Body of pancreas (tissue), 4 donors: ENCODE results near the gene PIK3CD. TPM values are rescaled to one million over a fixed set of nuclear protein-coding genes. Genes with fewer than 3 reads are reported as not detected.

Experiments used
- ATAC-seq: fragments of 150-250 bp; one replicate; pipeline ENCODE4 v1.9.1; 2016
- DNase-seq, 4 donors: peaks; one replicate each; pipeline ENCODE4 v3.0.0-alpha.2; 2019
- H3K27ac ChIP-seq, 4 donors: fragments of 200-600 bp; sonication (generic); 1 replicate in 3 of 4; 2 replicates in 1 of 4; pipeline versions ENCODE4 v1.5.1 to v1.6.1; 2016 to 2019; ENCODE audit warnings: mild to moderate bottlenecking in 1 of 4, mixed read lengths in 1 of 4, moderate library complexity in 1 of 4
- H3K27me3 ChIP-seq, 2 donors: fragments of 200-600 bp; sonication (generic); one replicate each; pipeline ENCODE4 v1.6.0; 2016; ENCODE audit warnings: mild to moderate bottlenecking in 1 of 2
- H3K36me3 ChIP-seq, 2 donors: fragments of 200-600 bp; sonication (generic); replicated peaks in 1 of 2; 2 replicates each; pipeline ENCODE4 v1.5.1; 2016; ENCODE audit warnings: low read depth in 2 of 2; ENCODE audit not compliant: insufficient read depth in 1 of 2
- H3K4me1 ChIP-seq: fragments of 200-600 bp; sonication (generic); one replicate; pipeline ENCODE4 v1.6.0; 2016
- H3K4me3 ChIP-seq, 2 donors: fragments of 200-600 bp; sonication (generic); 1 replicate in 1 of 2; 2 replicates in 1 of 2; pipeline ENCODE4 v1.5.1; 2016 to 2019
- H3K9me3 ChIP-seq, 3 donors: fragments of 200-600 bp; sonication (generic); 1 replicate in 2 of 3; 2 replicates in 1 of 3; pipeline ENCODE4 v1.5.1; 2016
- CTCF ChIP-seq, 7 experiments: fragments of 450-650 bp in 4 of 7; fragments of 200-600 bp in 3 of 7; sonication (generic) in 3 of 7; IDR thresholded peaks; one replicate each; pipeline ENCODE4 v1.5.1; 2016 to 2019; ENCODE audit warnings: antibody characterized with exemption in 7 of 7
- POLR2A ChIP-seq, 3 donors: fragments of 450-650 bp; IDR thresholded peaks; one replicate each; pipeline ENCODE4 v1.6.1; 2016; ENCODE audit warnings: antibody characterized with exemption in 3 of 3, mild to moderate bottlenecking in 2 of 3
- WGBS, 2 donors: methylation state at CpG; one replicate each; pipeline ENCODE4 v1.1.5; 2017; 5-methylcytosine and 5-hydroxymethylcytosine counted together
- intact Hi-C: fragments of 100-400 bp; cut with DNase I; formaldehyde crosslinking; loops from one replicate; pipeline ENCODE4 v1.15.1; 2023
- total RNA-seq, 2 donors: library from RNA; depleted of rRNA; stranded (reverse); fragments of >200 nt; gene quantifications; one replicate each; pipeline ENCODE4 v1.1.0, GENCODE V29; 2016

Gene PIK3CD
- 1 to 10 TPM; 3.3 to 6.2 TPM for total RNA-seq

DNA sequence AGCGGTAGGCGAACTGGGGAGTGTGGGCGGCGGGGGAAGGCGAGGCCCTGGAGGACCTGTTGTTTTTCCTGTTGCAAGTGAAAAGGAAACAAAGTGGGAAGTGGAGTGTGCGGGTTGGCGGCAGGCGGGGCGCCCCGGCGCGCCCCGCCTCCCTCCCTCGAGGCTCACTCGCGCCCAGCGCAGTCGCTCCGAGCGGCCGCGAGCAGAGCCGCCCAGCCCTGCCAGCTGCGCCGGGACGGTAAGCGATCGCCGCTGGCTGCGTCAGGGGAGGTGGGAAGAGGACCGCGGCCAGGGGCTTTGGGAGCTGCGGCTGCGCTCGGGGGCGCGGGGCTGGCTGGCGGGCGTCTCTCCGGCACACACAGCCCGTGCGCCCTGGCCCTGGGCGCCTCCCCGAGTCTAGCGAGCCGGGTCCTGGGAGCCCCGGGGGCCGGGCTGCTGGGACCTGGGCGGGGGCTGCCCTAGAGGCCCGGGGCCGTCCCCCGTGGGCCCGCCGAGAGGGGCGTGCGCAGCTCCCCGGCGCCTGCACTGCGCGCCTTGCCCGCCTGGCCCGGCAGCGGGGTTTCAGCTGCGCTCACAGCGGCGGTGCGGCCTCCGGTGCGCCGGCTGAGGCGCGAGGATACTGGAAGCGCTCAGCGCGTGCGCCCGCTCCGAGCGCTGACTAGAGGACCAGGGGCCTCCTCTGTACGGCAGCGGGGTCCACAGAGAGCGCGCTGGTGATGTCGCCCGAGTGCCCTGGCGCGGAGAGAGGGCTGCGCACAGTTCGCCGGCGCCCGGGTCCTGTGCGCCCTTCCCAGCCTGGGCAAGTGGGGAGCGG, at the start of gene PIK3CD:
PIK3CD (plus strand) TSS at position 167 of the 814 bp plus-strand sequence. CDS start 58,725 bp downstream, outside the sequence.
- 1 to 2% methylated on average over 18 to 93 of the region's 94 CpGs for WGBS, 2 donors
- intact Hi-C loops = no loop called here
- H3K4me3 ChIP-seq = peak within 1 kb of the TSS in 1 of 2 donors; percentile 15
- ATAC-seq (peak; percentile 28), DNase-seq (no peak)
- no peaks in the 10 kb centered on the region for H3K9me3 ChIP-seq
- peaks cover 0 to 6% of the 10 kb centered on the region in 2 donors for H3K27me3 ChIP-seq
- TF ChIP-seq CTCF (IDR thresholded peaks at IDR 0.05) (no peak), POLR2A (IDR thresholded peaks at IDR 0.05) (no peak)
- H3K27ac ChIP-seq = peak within 1 kb of the TSS in 2 of 4 donors; percentile 12 to 60
- peaks cover 15% of the 10 kb centered on the region for H3K4me1 ChIP-seq
- no peaks in the 10 kb centered on the region for H3K36me3 ChIP-seq

DNA sequence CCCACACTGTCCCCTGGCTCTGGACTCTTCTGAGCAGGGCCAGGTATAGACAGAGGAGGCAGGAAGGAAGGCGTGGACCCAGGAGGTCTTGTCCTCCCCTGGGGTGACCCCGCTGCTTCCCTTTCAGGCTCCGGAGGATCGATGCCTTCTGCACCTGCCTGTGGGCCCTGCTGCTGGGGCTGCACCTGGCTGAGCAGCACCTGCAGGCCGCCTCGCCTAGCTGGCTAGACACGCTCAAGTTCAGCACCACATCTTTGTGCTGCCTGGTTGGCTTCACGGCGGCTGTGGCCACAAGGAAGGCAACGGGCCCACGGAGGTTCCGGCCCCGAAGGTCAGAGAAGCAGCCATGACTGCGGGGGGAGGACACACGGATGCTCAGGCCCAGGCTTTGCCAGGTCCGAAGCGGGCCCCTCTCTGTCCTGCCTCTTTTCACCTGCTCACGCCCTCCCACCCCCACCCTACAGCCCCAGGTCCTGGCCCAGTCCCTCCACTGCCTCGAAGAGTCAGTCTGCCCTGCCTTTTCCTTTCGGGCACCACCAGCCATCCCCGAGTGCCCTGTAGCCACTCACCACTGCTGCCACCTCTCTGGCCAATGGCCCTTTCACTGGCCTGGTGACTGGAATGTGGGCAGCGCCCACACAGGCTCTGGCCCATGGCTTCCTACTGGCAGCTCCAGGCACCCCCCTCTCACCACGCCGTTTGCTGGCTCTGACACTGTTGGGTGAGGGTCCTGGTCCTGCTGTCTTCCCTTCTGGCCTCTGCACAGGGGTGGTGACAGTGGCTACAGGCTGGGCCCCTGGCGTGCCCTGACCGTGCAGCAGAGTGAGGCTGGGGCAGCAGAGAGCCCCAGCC, 49.4 kb upstream of the PIK3CD start:
- Histone ChIP-seq H3K9me3 (no peaks in the 10 kb centered on the region), H3K4me1 (no peaks in the 10 kb centered on the region), H3K27ac (no peak overlapping the region), H3K36me3 (peaks cover 2 to 5% of the 10 kb centered on the region in 2 donors), H3K27me3 (no peaks in the 10 kb centered on the region), H3K4me3 (no peak overlapping the region)
- TF ChIP-seq CTCF (IDR thresholded peaks at IDR 0.05) (no peak), POLR2A (IDR thresholded peaks at IDR 0.05) (no peak)
- WGBS, 2 donors = 94 to 97% methylated on average over 17 to 25 of the region's 26 CpGs
- DNase-seq = no peak
- ATAC-seq = no peak
- intact Hi-C loops = no loop called here

DNA sequence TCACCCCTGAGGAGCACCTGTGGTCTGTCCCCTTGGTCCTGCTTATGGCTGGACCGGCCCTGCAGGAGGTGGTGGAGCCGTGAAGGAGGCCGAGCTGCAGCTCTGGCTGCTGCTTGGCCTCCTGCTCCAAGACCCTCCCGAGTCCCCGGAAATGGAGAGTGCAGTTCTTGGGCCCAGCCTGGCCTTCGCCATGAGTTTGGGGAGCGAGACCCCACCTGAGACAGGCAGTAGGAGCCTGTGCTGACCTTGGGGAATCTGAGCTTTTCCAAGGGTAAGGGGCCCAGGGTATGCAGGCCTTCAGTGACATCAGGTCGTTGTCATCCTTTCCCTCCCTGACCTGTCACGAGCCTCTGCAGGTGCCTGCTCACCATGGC, 48.8 kb upstream of the PIK3CD start:
- no peak overlapping the region for H3K4me3 ChIP-seq
- WGBS, 2 donors = 88 to 92% methylated on average over 6 of the region's 9 CpGs
- TF ChIP-seq CTCF (IDR thresholded peaks at IDR 0.05) (no peak), POLR2A (IDR thresholded peaks at IDR 0.05) (no peak)
- intact Hi-C loops = no loop called here
- no peaks in the 10 kb centered on the region for H3K4me1 ChIP-seq
- ATAC-seq (no peak), DNase-seq (no peak)
- no peaks in the 10 kb centered on the region for H3K9me3 ChIP-seq
- no peak overlapping the region for H3K27ac ChIP-seq
- H3K27me3 ChIP-seq = no peaks in the 10 kb centered on the region
- H3K36me3 ChIP-seq = peaks cover 2 to 5% of the 10 kb centered on the region in 2 donors

GRCh38 chr1:9603307-9603706, 48.2 kb upstream of the PIK3CD start:
- no peak for TF ChIP-seq CTCF (IDR thresholded peaks at IDR 0.05)
- TF ChIP-seq POLR2A (IDR thresholded peaks at IDR 0.05) = no peak
- H3K27me3 ChIP-seq = no peaks in the 10 kb centered on the region
- H3K36me3 ChIP-seq = peaks cover 2 to 5% of the 10 kb centered on the region in 2 donors
- no peaks in the 10 kb centered on the region for H3K4me1 ChIP-seq
- H3K27ac ChIP-seq = no peak overlapping the region
- 86% methylated on average over 13 of the region's 14 CpGs; no CpG with 5 or more reads in 1 of the 2 donors for WGBS, 2 donors
- H3K9me3 ChIP-seq = no peaks in the 10 kb centered on the region
- DNase-seq = no peak
- no peak overlapping the region for H3K4me3 ChIP-seq
- intact Hi-C loops = no loop called here
- ATAC-seq = no peak
